Right forelimb (tissue), 1 donor: ENCODE data around the gene RHOA.
"Not testable (repeated sequence)": the region's sequence is repeated elsewhere in the genome, so short reads cannot be mapped to it uniquely, and the experiment has no call there.

Source experiments
- DNase-seq: peaks from one replicate; pipeline ENCODE4 v3.0.0-alpha.2; 2018

Gene RHOA

GRCh38 chr3:49358884-49359225, 52.9 kb downstream of the RHOA start:
- DNase-seq, result no peak

DNA sequence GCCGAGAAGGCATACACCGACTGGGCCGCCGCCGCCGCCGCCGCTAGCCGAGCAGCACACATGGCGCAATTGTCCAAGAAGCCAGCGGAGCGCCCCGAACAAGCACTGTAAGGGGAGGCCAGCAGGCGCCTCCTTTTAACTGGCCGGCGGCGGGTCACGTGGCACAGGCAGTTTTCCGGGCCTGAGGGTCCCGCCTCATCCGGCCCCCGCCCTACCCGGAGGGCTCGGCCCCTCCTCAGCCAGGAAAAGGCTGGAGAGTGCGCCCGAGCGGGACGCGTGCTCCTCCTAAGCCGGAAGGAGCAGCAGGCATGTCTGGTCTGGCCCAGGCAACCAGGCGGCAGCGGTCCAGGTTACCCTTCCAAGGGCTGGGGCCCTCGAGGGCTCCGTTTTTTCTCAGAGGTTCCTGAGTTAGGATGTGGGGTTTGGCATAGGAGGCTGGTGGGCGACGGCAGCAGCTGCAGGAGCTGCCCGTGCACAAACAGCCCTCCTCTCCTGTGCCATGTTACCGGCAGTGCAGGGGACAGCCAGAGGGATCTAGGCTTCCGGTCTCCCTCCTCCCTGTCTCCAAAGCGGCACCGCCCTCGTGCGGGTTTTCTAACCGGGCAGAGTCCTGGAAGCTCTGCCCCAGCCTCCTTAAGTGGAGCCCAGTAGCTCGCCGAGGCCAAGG, 53.4 kb downstream of the RHOA start, which contains the start of gene GPX1:
TSS of gene GPX1 (minus strand) at position 137 of the 667 bp plus-strand sequence. CDS start at position 62, 75 bp downstream.
- peak; percentile 96 for DNase-seq

GRCh38 chr3:49357443-49358216, 54.1 kb downstream of the RHOA start:
- peak; percentile 48 for DNase-seq

DNA sequence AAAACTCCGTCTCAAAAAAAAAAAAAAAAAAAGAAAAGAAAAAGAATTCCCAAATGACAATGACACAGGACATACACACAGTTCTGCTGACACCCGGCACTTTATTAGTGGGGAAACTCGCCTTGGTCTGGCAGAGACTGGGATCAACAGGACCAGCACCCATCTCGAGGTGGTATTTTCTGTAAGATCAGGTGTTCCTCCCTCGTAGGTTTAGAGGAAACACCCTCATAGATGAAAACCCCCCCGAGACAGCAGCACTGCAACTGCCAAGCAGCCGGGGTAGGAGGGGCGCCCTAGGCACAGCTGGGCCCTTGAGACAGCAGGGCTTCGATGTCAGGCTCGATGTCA, 54.7 kb downstream of the RHOA start:
- DNase-seq, result not testable (repeated sequence)

- no peak for DNase-seq
Measured at GRCh38 chr3:49352890-49353421, 58.8 kb downstream of the RHOA start.

GRCh38 chr3:49352281-49352680, 59.5 kb downstream of the RHOA start:
- no peak for DNase-seq

GRCh38 chr3:49351521-49352011, 60.2 kb downstream of the RHOA start:
- no peak for DNase-seq

GRCh38 chr3:49349348-49350114, 62.2 kb downstream of the RHOA start:
- DNase-seq, result no peak

DNA sequence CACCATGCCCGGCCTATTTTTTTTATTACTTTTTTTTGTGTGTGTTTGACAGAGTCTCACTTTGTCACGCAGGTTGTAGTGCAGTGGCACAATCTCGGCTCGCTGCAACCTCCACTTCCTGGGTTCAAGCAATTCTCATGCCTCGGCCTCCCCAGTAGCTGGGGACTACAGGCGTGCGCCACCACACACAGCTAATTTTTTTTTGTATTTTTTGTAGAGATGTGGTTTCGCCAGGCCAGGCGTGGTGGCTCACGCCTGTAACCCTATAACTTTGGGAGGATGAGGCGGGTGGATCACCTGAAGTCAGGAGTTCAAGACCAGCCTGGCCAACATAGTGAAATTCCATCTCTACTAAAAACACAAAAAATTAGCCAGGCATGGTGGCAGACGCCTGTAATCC, 63.4 kb downstream of the RHOA start:
- DNase-seq, result not testable (repeated sequence)

GRCh38 chr3:49346797-49347251, 65.0 kb downstream of the RHOA start:
- no peak for DNase-seq

- DNase-seq, result no peak
Measured at GRCh38 chr3:49343163-49343562, 68.6 kb downstream of the RHOA start.

GRCh38 chr3:49341996-49342395, 69.8 kb downstream of the RHOA start:
- DNase-seq, result no peak

- DNase-seq, result peak; percentile 92
Measured at GRCh38 chr3:49339941-49340800, 71.6 kb downstream of the RHOA start, which contains the start of gene USP4. TSS of gene USP4 (minus strand) at chr3:49340053. CDS start at chr3:49340024, 29 bp downstream.

DNA sequence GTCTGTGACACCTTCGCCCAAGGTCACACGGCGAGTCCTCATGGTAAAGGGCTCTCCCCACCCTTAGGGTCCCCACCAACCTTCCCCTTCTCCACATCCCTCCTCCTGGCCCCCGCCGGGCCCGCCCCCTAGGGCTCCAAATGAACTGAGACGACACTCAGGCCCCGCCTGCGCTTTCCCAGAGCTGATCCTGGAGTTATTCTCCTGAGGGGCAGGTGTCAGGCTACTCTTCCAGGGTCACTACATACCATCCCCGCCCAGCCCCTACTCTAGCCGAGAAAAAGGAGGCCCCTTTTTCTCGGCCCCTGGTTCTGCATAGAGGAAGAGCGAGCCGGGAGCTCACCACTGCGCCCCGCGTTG, 72.2 kb downstream of the RHOA start:
- DNase-seq, result no peak

- DNase-seq, result no peak
Measured at GRCh38 chr3:49333916-49334633, 77.7 kb downstream of the RHOA start.

DNA sequence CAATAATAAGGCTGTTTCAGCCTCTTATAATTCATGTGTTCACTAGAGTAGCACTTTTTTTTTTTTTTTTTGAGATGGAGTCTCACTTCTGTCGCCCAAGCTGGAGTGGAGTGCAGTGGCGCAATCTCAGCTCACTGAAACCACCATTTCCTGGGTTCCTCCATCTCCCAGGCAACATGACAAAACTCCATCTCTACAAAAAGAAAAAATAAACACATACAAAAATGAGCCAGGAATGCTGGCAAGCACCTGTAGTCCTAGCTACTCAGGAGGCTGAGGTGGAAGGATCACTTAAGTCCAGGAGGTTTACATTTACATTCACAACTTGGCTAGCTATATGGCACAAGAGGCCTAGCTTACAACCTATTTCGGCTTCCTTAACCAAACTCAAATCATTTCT, 78.7 kb downstream of the RHOA start:
- DNase-seq, result no peak

DNA sequence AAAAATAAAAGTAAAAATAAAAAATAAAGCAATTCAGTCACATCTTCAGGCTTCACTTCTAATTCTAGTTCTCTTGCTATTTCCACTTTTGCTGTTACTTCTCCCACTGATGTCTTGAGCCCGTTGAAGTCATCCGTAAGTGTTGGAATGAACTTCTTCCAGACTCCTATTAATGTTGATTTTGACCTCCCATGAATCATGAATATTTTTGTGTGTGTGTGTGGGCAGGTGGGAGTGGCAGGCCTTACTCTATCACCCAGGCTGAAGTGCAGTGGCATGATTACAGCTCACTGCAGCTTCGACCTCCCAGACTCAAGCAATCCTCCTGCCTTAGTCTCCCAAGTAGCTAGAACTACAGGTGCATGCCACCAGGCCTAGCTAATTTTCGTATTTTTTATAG, 82.6 kb downstream of the RHOA start:
- DNase-seq, result no peak

GRCh38 chr3:49328350-49328749, 83.4 kb downstream of the RHOA start:
- DNase-seq, result not testable (repeated sequence)

GRCh38 chr3:49327485-49327884, 84.3 kb downstream of the RHOA start:
- DNase-seq, result no peak

GRCh38 chr3:49324768-49325167, 87.0 kb downstream of the RHOA start:
- DNase-seq, result no peak

GRCh38 chr3:49316696-49317457, 94.9 kb downstream of the RHOA start:
- DNase-seq, result no peak
